ENCODE results near the gene FOXO6.

DNA sequence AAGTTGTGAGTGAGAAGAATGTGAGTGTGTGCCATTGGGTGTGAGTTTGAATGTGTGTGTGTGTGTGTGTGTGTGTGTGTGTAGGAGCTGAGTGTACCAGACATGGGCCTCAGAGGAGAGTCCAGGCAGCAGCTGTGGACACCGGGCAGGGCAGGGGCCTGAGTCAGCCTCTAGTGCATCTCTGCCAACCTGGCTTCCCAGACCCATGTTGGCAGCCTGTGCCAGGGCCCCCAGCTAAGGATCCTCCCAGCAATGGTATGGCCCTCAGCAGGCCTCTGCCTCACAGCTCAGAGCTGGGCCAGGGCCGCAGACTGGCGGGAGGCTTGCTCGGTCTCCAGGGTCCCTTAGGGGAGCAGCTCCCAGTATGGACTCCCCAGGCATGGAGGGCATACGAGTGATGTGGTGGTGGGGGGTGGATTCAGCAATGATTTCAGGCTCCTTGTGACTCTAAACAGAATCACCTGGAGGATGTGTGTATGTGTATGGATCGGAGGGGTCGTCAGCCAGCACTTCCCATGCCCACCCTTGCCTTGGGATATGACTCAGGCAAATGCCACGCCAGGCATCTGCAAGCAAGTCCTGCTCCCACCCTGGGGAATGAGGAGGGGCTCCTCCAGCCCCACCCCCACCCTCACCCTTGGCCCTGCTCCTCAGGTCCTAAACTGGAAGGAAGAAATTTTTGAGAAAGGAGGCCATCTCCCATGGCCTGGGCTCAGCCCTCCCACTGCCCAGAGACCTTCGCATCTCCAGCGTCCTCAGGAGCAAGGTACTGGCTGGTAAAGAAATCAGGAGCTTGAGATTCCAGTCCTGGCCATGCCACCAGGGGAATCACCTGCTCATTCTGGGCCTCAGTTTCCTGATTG, 1.8 kb upstream of the FOXO6 start:
- TF ChIP-seq, protein P1, sequence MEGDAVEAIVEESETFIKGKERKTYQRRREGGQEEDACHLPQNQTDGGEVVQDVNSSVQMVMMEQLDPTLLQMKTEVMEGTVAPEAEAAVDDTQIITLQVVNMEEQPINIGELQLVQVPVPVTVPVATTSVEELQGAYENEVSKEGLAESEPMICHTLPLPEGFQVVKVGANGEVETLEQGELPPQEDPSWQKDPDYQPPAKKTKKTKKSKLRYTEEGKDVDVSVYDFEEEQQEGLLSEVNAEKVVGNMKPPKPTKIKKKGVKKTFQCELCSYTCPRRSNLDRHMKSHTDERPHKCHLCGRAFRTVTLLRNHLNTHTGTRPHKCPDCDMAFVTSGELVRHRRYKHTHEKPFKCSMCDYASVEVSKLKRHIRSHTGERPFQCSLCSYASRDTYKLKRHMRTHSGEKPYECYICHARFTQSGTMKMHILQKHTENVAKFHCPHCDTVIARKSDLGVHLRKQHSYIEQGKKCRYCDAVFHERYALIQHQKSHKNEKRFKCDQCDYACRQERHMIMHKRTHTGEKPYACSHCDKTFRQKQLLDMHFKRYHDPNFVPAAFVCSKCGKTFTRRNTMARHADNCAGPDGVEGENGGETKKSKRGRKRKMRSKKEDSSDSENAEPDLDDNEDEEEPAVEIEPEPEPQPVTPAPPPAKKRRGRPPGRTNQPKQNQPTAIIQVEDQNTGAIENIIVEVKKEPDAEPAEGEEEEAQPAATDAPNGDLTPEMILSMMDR (conservative IDR thresholded peaks at IDR 0.05; ENCODE audit: low read depth, low read length): no peak
- no peak for TF ChIP-seq EZH2 (IDR thresholded peaks at IDR 0.05; ENCODE audit: borderline replicate concordance, low read depth, low read length, poor library complexity, severe bottlenecking)
